Activated B cell treated with CpG ODN at 0.5 μM for 24 hours (primary cell): ENCODE results near the gene GPR55. TPM values are rescaled to one million over a fixed set of nuclear protein-coding genes. Genes with fewer than 3 reads are reported as not detected.

Experiments used
- ATAC-seq: fragments of 200-7000 bp; cut with Tn5 transposase; one replicate; pipeline ENCODE4 v1.10.0; 2021; ENCODE audit warnings: low read depth, mild to moderate bottlenecking, moderate library complexity
- CTCF ChIA-PET: fragments of 350-600 bp; sonication (Branson Sonifier 250); formaldehyde crosslinking; loops from one replicate; lab custom pipeline; 2021; ENCODE audit warnings: antibody characterized with exemption; lab: Charles Lee
- POLR2A ChIA-PET: fragments of 350-600 bp; sonication (Branson Sonifier 250); formaldehyde crosslinking; loops from one replicate; lab custom pipeline; 2021; ENCODE audit warnings: antibody characterized with exemption; lab: Charles Lee
- DNase-seq: peaks from one replicate; pipeline ENCODE4 v3.0.0; 2022
- H3K27ac Mint-ChIP-seq: one replicate; pipeline ENCODE4 v1.8.0; 2020; ENCODE audit warnings: mixed read lengths
- H3K27me3 Mint-ChIP-seq: one replicate; pipeline ENCODE4 v1.8.0; 2021; ENCODE audit warnings: mixed read lengths
- H3K36me3 Mint-ChIP-seq: one replicate; pipeline ENCODE4 v1.8.0; 2021; ENCODE audit warnings: low read depth, mixed read lengths
- H3K4me1 Mint-ChIP-seq: one replicate; pipeline ENCODE4 v1.8.0; 2021; ENCODE audit warnings: mixed read lengths
- H3K4me3 Mint-ChIP-seq: one replicate; pipeline ENCODE4 v1.8.0; 2020; ENCODE audit warnings: mild to moderate bottlenecking, mixed read lengths
- H3K9me3 Mint-ChIP-seq: one replicate; pipeline ENCODE4 v1.8.0; 2020; ENCODE audit warnings: mixed read lengths
- intact Hi-C: fragments of 100-400 bp; cut with micrococcal nuclease; formaldehyde crosslinking; loops from one replicate; pipeline ENCODE4 v1.15.1; 2024
- total RNA-seq: library from RNA; stranded (reverse); gene quantifications from 2 replicates; pipeline ENCODE4 v1.2.3, GENCODE V29; 2022
- TF ChIP-seq, protein P1 (sequence below): fragments of 200-600 bp; IDR thresholded peaks from one replicate; pipeline ENCODE4 v1.8.0; 2022; ENCODE audit warnings: antibody characterized with exemption, mild to moderate bottlenecking

GPR55 gene
- total RNA-seq, 1 donor from 2014 or later, result 6.3 TPM

DNA sequence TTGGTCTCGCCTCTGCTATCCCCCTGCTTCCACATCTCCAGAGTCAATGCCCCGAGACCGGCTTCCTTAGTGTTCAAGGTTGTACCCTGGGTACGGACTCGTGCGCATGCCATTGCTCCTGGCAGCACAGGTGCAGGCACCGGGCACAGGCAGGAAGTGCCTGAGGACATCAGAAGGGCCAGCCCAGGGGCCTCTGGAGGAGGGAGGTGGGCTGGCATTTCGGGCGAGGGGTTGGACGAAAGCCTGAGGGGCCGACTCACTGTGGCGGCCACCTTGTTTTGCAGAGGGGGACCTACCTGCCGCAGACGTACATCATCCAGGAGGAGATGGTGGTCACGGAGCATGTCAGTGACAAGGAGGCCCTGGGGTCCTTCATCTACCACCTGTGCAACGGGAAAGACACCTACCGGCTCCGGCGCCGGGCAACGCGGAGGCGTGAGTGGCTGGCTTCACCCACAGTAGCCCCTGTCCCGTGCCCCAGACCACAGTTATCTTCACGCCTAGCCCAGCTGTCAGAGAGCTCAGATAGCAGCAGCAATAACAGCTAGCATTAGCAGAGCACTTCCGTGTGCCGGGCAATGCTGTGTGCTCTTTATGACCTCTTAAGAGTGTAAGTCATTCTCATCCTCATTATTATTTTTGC lies 47.8 kb downstream of the GPR55 start:
- DNase-seq, result no peak
- intact Hi-C loops, result no loop called here
- H3K27me3 Mint-ChIP-seq, result no peaks in the 10 kb centered on the region
- no peaks in the 10 kb centered on the region for H3K9me3 Mint-ChIP-seq
- POLR2A ChIA-PET, result interaction anchor here (0.7 to 2.2 kb wide), 7 partner anchors 8 to 110 kb away, joined by 3 to 9 read pairs (median 4); partner anchors contain the start of gene ITM2C
- ATAC-seq, result no peak
- H3K36me3 Mint-ChIP-seq, result peaks cover 34% of the 10 kb centered on the region
- peak overlapping the region; percentile 86 for H3K27ac Mint-ChIP-seq
- no peak overlapping the region for H3K4me3 Mint-ChIP-seq
- TF ChIP-seq, protein P1, sequence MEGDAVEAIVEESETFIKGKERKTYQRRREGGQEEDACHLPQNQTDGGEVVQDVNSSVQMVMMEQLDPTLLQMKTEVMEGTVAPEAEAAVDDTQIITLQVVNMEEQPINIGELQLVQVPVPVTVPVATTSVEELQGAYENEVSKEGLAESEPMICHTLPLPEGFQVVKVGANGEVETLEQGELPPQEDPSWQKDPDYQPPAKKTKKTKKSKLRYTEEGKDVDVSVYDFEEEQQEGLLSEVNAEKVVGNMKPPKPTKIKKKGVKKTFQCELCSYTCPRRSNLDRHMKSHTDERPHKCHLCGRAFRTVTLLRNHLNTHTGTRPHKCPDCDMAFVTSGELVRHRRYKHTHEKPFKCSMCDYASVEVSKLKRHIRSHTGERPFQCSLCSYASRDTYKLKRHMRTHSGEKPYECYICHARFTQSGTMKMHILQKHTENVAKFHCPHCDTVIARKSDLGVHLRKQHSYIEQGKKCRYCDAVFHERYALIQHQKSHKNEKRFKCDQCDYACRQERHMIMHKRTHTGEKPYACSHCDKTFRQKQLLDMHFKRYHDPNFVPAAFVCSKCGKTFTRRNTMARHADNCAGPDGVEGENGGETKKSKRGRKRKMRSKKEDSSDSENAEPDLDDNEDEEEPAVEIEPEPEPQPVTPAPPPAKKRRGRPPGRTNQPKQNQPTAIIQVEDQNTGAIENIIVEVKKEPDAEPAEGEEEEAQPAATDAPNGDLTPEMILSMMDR, result no peak
- CTCF ChIA-PET, result interaction anchor here (0.6 to 2.6 kb wide), 3 partner anchors 9 to 15 kb away, joined by 3 to 9 read pairs (median 3); no protein-coding TSS in a partner anchor
- peaks cover 69% of the 10 kb centered on the region for H3K4me1 Mint-ChIP-seq

DNA sequence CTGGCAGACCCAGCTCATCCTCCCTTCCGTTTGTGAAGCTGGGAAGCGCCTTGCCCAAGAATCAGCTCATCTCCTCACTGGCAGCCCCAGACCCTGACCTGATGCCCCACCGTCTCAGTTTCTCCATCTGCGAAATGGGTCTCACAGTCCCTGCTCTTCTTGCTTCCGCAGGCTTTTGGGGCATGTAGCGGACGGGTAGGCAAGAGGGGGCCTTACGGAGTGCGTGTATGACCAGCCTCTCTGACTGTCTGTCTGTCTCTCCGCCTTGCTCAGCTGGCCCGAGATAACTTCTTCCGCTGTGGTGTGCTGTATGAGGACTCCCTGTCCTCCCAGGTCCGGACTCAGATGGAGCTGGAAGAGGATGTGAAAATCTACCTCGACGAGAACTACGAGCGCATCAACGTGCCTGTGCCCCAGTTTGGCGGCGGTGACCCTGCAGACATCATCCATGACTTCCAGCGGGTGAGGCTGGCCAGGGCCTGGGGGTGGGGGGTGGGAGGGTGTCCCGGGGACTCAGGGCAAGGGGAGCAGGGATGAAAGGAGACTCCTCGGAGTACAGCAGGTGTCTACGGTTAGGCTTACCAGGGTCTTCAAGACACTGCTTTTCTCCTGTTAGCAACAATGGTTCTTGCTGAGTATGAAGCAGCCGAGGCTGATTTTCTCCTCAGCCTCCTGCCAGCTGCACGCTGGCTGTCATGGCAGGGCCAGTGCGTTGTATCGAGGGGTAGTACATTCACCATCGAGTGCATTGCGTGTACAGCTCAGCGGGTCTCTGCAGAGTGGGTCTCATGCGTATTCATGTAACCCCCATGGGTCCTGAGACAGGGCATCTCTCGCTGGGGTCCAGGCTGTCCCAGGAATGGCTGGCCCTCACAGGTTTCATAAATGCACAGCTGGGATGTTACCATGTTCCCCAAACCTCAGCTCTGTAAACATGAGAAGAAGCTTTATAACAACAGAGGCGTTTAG lies 49.4 kb downstream of the GPR55 start:
- Mint-ChIP-seq H3K4me3 (no peak overlapping the region), H3K36me3 (peaks cover 34% of the 10 kb centered on the region), H3K27ac (peak overlapping the region; percentile 93), H3K27me3 (no peaks in the 10 kb centered on the region), H3K9me3 (no peaks in the 10 kb centered on the region), H3K4me1 (peaks cover 82% of the 10 kb centered on the region)
- TF ChIP-seq, protein P1, result no peak
- ATAC-seq (no peak), DNase-seq (no peak)
- POLR2A ChIA-PET, result interaction anchor here (1.3 to 1.6 kb wide), 2 partner anchors 9 to 18 kb away, joined by 3 to 8 read pairs; no protein-coding TSS in a partner anchor
- CTCF ChIA-PET, result interaction anchor here (0.8 kb wide), 1 partner anchor 28 kb away, joined by 4 read pairs; no protein-coding TSS in a partner anchor
- intact Hi-C loops, result no loop called here

DNA sequence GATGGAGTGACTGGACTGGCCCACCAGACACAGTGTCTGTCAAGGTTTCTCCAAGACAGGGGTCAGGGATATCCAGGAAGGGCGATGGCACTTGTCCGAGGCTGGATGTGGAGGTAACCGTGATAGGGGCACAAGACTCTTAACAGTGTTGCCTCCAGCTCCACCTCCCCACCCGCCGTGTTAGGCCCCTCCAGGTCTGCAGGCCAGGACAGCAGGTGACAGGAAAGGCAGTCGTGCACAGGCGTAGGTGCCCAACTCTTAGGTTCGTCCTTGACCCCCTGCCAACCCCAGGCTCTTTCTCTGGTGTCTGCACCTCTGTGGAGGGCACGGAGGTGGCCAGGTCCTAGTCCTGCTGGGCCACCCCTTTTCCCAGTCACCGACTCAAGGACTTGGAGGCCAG lies 50.2 kb downstream of the GPR55 start:
- peaks cover 34% of the 10 kb centered on the region for H3K36me3 Mint-ChIP-seq
- peak overlapping the region; percentile 76 for H3K4me3 Mint-ChIP-seq
- POLR2A ChIA-PET, result interaction anchor here (1.3 to 2.2 kb wide), 2 partner anchors 19 to 520 kb away, joined by 3 to 6 read pairs; no protein-coding TSS in a partner anchor
- TF ChIP-seq, protein P1, result no peak
- peaks cover 90% of the 10 kb centered on the region for H3K4me1 Mint-ChIP-seq
- no peaks in the 10 kb centered on the region for H3K27me3 Mint-ChIP-seq
- intact Hi-C loops, result loop anchor here (5.0 kb wide), 1 partner anchor 517 kb away; no protein-coding TSS in a partner anchor
- ATAC-seq (no peak), DNase-seq (no peak)
- CTCF ChIA-PET, result interaction anchor here (1.1 kb wide), 1 partner anchor 110 kb away, joined by 3 read pairs; no protein-coding TSS in a partner anchor
- H3K9me3 Mint-ChIP-seq, result no peaks in the 10 kb centered on the region
- H3K27ac Mint-ChIP-seq, result peak overlapping the region; percentile 93

DNA sequence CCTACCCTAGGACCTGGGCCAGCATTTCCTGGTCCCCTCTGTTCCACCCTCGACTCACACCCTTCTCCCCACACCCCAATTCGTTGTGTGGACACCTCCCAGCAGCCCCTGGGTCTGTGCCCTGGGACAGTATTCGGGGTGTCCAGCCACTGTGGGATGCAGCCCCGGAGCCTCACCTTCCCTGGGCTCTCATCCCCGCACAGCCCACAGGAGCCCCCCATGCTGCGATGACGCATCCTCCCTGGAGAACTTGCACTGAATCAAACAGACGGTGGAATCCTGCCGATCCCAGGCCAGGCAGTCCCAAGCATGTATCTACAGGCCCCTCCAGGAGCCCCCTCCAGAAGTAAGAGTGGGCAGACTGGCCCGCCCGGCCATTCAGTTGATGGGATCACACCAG lies 50.6 kb downstream of the GPR55 start:
- Mint-ChIP-seq H3K27me3 (no peaks in the 10 kb centered on the region), H3K9me3 (no peaks in the 10 kb centered on the region), H3K4me3 (peak overlapping the region; percentile 76), H3K4me1 (peaks cover 91% of the 10 kb centered on the region), H3K27ac (peak overlapping the region; percentile 93), H3K36me3 (peaks cover 30% of the 10 kb centered on the region)
- TF ChIP-seq, protein P1, result no peak
- ChIA-PET CTCF (interaction anchor here (1.1 to 1.9 kb wide), 3 partner anchors 10 to 110 kb away, joined by 3 to 8 read pairs (median 3); partner anchors contain the start of gene ITM2C), POLR2A (interaction anchor here (1.2 to 2.2 kb wide), 3 partner anchors 10 to 520 kb away, joined by 6 to 16 read pairs (median 6); partner anchors contain the start of gene ITM2C)
- intact Hi-C loops, result loop anchor here (5.0 kb wide), 1 partner anchor 518 kb away; no protein-coding TSS in a partner anchor
- ATAC-seq (no peak), DNase-seq (no peak)
